NCI-H1048 (cell line): ENCODE results near the gene SORL1.

Source experiments
- DNase-seq: peaks from one replicate; lab custom pipeline; 2025; lab: John Stamatoyannopoulos, UW

Gene SORL1

GRCh38 chr11:121431820-121432526 is 20.1 kb upstream of the SORL1 start:
- no peak for DNase-seq

GRCh38 chr11:121435132-121435531 is 17.0 kb upstream of the SORL1 start:
- no peak for DNase-seq

GRCh38 chr11:121435551-121436511 is 16.3 kb upstream of the SORL1 start:
- no peak for DNase-seq

GRCh38 chr11:121437018-121437685 is 15.0 kb upstream of the SORL1 start:
- no peak for DNase-seq

GRCh38 chr11:121437686-121438078 is 14.4 kb upstream of the SORL1 start:
- no peak for DNase-seq

GRCh38 chr11:121439337-121439736 is 12.8 kb upstream of the SORL1 start:
- no peak for DNase-seq

GRCh38 chr11:121439759-121440158 is 12.4 kb upstream of the SORL1 start:
- DNase-seq, result no peak

- no peak for DNase-seq
These were observed 10.6 kb upstream of the SORL1 start for GRCh38 chr11:121441521-121441920.

GRCh38 chr11:121443688-121444275 is 8.3 kb upstream of the SORL1 start:
- no peak for DNase-seq

GRCh38 chr11:121444526-121444925 is 7.6 kb upstream of the SORL1 start:
- no peak for DNase-seq

GRCh38 chr11:121445071-121445768 is 6.9 kb upstream of the SORL1 start:
- DNase-seq, result no peak

GRCh38 chr11:121446752-121447156 is 5.4 kb upstream of the SORL1 start:
- no peak for DNase-seq

- DNase-seq, result no peak
These were observed 4.1 kb upstream of the SORL1 start for GRCh38 chr11:121448011-121448410.

GRCh38 chr11:121448431-121448941 is 3.6 kb upstream of the SORL1 start:
- no peak for DNase-seq

- no peak for DNase-seq
These were observed 3.0 kb upstream of the SORL1 start for GRCh38 chr11:121449123-121449522.

- DNase-seq, result no peak
These were observed 2.5 kb upstream of the SORL1 start for GRCh38 chr11:121449626-121450025.

GRCh38 chr11:121450401-121450800 is 1.7 kb upstream of the SORL1 start:
- DNase-seq, result no peak

GRCh38 chr11:121451178-121451985 is 732 bp upstream of the SORL1 start:
- no peak for DNase-seq

- no peak for DNase-seq
These were observed 566 bp downstream of the SORL1 start, which contains the start of gene SORL1-AS1 for GRCh38 chr11:121452609-121453150. Gene SORL1-AS1 (minus strand): TSS chr11:121452967.
